RWPE2 (cell line): ENCODE results near the gene LRP10.
A peak's percentile ranks its signal among the peaks of the same experiment; 100 is the strongest.

ENCODE experiments used
- ATAC-seq: fragments of 200-7000 bp; cut with Tn5 transposase; 3 replicates; pipeline ENCODE4 v1.9.1; 2021; ENCODE audit warnings: low read depth
- DNase-seq: peaks from one replicate; pipeline ENCODE4 v3.0.0-alpha.2; 2020; ENCODE audit warnings: low spot score
- H3K27ac ChIP-seq: fragments of 450-650 bp; 2 replicates; pipeline ENCODE4 v1.5.1; 2017; ENCODE audit warnings: mild to moderate bottlenecking; ENCODE audit not compliant: poor library complexity, severe bottlenecking
- H3K27me3 ChIP-seq: fragments of 250-450 bp; sonication (Bioruptor Pico); 2 replicates; pipeline ENCODE4 v1.5.1; 2021; ENCODE audit warnings: mild to moderate bottlenecking, moderate library complexity; ENCODE audit not compliant: insufficient read depth, poor library complexity, severe bottlenecking
- H3K36me3 ChIP-seq: fragments of 250-450 bp; sonication (Bioruptor Pico); 2 replicates; pipeline ENCODE4 v1.5.1; 2020; ENCODE audit warnings: low read depth, mild to moderate bottlenecking, moderate library complexity
- H3K4me1 ChIP-seq: fragments of 250-450 bp; sonication (Bioruptor Pico); 2 replicates; pipeline ENCODE4 v1.5.1; 2021; ENCODE audit warnings: mild to moderate bottlenecking, moderate library complexity; ENCODE audit not compliant: insufficient read depth, poor library complexity, severe bottlenecking
- H3K4me3 ChIP-seq: fragments of 250-450 bp; sonication (Bioruptor Pico); 2 replicates; pipeline ENCODE4 v1.5.1; 2021; ENCODE audit warnings: mild to moderate bottlenecking, moderate library complexity; ENCODE audit not compliant: severe bottlenecking
- H3K9me3 ChIP-seq: fragments of 250-450 bp; sonication (Bioruptor Pico); 2 replicates; pipeline ENCODE4 v1.5.1; 2021; ENCODE audit warnings: mild to moderate bottlenecking, moderate library complexity; ENCODE audit not compliant: severe bottlenecking
- TF ChIP-seq, protein P1 (sequence below): fragments of 450-650 bp; IDR thresholded peaks from one replicate; pipeline ENCODE4 v1.5.1; 2017; ENCODE audit warnings: mild to moderate bottlenecking, moderate library complexity; ENCODE audit not compliant: poor library complexity, severe bottlenecking

The LRP10 gene

GRCh38 chr14:22829661-22830442 lies 41.7 kb upstream of the LRP10 start, which contains the start of gene MRPL52:
Gene MRPL52, plus strand, starts transcription at chr14:22829887. Its CDS starts 26 bp downstream, at chr14:22829913.
- TF ChIP-seq, protein P1, sequence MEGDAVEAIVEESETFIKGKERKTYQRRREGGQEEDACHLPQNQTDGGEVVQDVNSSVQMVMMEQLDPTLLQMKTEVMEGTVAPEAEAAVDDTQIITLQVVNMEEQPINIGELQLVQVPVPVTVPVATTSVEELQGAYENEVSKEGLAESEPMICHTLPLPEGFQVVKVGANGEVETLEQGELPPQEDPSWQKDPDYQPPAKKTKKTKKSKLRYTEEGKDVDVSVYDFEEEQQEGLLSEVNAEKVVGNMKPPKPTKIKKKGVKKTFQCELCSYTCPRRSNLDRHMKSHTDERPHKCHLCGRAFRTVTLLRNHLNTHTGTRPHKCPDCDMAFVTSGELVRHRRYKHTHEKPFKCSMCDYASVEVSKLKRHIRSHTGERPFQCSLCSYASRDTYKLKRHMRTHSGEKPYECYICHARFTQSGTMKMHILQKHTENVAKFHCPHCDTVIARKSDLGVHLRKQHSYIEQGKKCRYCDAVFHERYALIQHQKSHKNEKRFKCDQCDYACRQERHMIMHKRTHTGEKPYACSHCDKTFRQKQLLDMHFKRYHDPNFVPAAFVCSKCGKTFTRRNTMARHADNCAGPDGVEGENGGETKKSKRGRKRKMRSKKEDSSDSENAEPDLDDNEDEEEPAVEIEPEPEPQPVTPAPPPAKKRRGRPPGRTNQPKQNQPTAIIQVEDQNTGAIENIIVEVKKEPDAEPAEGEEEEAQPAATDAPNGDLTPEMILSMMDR = no peak
- H3K4me1 ChIP-seq = peaks cover 11% of the 10 kb centered on the region

DNA sequence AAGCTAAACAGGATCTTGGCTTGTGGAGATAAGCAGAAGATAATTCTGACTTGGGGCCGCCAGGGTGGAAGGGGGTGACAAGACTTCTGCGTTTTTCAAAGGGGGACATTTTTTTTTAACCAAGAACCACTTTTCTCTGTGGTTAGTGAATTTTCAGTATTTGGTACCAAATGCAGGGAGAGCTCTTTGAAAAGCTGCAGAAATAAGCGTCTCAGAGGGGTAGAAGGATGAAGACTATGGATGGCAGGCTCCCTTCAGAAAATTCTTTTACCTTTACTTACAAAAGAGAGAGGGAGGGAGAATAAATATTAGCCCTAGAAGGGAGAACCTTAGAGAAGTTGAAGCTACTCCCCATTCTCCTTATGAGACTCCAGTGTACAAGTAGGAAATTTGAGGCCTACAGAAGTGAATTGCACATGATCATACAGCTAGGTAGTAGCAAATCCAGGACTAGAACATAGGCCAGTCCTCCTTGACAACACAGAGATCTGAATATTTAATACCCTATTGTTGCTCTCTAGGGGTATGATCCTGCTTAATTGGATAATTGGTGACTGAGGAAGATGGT lies 41.0 kb upstream of the LRP10 start:
- no peak for DNase-seq
- H3K4me3 ChIP-seq = peak overlapping the region; percentile 55
- no peak for ATAC-seq
- H3K27ac ChIP-seq = peak overlapping the region; percentile 56
- no peaks in the 10 kb centered on the region for H3K27me3 ChIP-seq
- H3K4me1 ChIP-seq = peaks cover 8% of the 10 kb centered on the region
- H3K9me3 ChIP-seq = no peaks in the 10 kb centered on the region
- TF ChIP-seq, protein P1 = no peak
- peaks cover 40% of the 10 kb centered on the region for H3K36me3 ChIP-seq

More at GRCh38 chr14:22829661-22830442, 41.7 kb upstream of the LRP10 start, which contains the start of gene MRPL52:
- Histone ChIP-seq H3K9me3 (no peaks in the 10 kb centered on the region), H3K27ac (peak within 1 kb of the TSS; percentile 56), H3K27me3 (no peaks in the 10 kb centered on the region), H3K4me3 (peak within 1 kb of the TSS; percentile 55), H3K36me3 (peaks cover 38% of the 10 kb centered on the region)
- DNase-seq = peak; percentile 90
- peak; percentile 84 for ATAC-seq

GRCh38 chr14:22835505-22835904 lies 36.0 kb upstream of the LRP10 start:
- H3K36me3 ChIP-seq = peaks cover 71% of the 10 kb centered on the region
- no peak overlapping the region for H3K4me3 ChIP-seq
- DNase-seq = no peak
- no peaks in the 10 kb centered on the region for H3K9me3 ChIP-seq
- no peak for ATAC-seq
- peaks cover 26% of the 10 kb centered on the region for H3K4me1 ChIP-seq
- TF ChIP-seq, protein P1 = no peak
- peak overlapping the region; percentile 98 for H3K27ac ChIP-seq
- no peaks in the 10 kb centered on the region for H3K27me3 ChIP-seq

DNA sequence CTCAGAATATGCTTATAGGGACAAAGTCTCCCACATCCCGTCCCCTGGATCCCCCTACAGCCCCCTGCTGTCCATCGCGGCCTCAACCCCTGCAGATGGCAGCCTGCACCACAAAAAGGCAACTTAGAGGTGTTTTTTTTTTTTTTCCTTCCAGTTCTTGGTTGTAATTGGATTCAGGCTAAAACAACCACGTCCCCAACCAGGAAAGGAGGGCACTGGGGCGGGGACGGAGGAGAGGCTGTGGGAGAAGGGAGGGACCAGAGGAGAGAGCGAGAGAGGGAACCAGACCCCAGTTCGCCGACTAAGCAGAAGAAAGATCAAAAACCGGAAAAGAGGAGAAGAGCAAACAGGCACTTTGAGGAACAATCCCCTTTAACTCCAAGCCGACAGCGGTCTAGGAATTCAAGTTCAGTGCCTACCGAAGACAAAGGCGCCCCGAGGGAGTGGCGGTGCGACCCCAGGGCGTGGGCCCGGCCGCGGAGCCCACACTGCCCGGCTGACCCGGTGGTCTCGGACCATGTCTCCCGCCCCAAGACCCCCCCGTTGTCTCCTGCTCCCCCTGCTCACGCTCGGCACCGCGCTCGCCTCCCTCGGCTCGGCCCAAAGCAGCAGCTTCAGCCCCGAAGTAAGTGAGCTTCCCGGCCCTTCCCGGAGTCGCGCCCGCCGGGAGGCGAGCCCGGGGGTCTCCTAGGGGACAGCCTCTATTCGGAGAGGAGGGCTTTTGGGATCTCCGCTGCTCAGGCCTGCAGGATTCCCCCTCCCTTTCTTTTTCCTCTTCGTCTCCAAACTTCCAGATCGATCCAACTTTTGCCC lies 35.0 kb upstream of the LRP10 start, which contains the start of gene MMP14:
Gene MMP14 (plus strand): TSS at position 285 of the 813 bp plus-strand sequence. CDS start 233 bp downstream, at position 518.
- TF ChIP-seq, protein P1 = peak; percentile 64
- no peaks in the 10 kb centered on the region for H3K9me3 ChIP-seq
- peaks cover 23% of the 10 kb centered on the region for H3K4me1 ChIP-seq
- peak within 1 kb of the TSS; percentile 98 for H3K27ac ChIP-seq
- H3K4me3 ChIP-seq = peak within 1 kb of the TSS; percentile 93
- ATAC-seq (peak; percentile 44), DNase-seq (peak; percentile 80)
- no peaks in the 10 kb centered on the region for H3K27me3 ChIP-seq
- H3K36me3 ChIP-seq = peaks cover 77% of the 10 kb centered on the region
